ENCODE measurements around the gene SFT2D1.
"Not testable (repeated sequence)": the region's sequence is repeated elsewhere in the genome, so short reads cannot be mapped to it uniquely, and the experiment has no call there.

SFT2D1 gene

GRCh38 chr6:166342349-166343149 is at the start of gene SFT2D1:
SFT2D1 (minus strand) TSS chr6:166342545; CDS start chr6:166342481, 64 bp downstream.
- peak within 1 kb of the TSS; percentile 96 for H3K27ac ChIP-seq
- TF ChIP-seq, protein P1, sequence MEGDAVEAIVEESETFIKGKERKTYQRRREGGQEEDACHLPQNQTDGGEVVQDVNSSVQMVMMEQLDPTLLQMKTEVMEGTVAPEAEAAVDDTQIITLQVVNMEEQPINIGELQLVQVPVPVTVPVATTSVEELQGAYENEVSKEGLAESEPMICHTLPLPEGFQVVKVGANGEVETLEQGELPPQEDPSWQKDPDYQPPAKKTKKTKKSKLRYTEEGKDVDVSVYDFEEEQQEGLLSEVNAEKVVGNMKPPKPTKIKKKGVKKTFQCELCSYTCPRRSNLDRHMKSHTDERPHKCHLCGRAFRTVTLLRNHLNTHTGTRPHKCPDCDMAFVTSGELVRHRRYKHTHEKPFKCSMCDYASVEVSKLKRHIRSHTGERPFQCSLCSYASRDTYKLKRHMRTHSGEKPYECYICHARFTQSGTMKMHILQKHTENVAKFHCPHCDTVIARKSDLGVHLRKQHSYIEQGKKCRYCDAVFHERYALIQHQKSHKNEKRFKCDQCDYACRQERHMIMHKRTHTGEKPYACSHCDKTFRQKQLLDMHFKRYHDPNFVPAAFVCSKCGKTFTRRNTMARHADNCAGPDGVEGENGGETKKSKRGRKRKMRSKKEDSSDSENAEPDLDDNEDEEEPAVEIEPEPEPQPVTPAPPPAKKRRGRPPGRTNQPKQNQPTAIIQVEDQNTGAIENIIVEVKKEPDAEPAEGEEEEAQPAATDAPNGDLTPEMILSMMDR (IDR thresholded peaks at IDR 0.05): peak; percentile 45
- H3K4me3 ChIP-seq (ENCODE audit: low read depth in 1 of 2, low read length in 1 of 2): peak within 1 kb of the TSS; percentile 80 to 86
- H3K27me3 ChIP-seq: no peaks in the 10 kb centered on the region
- H3K4me1 ChIP-seq (ENCODE audit: control insufficient read depth in 1 of 2, insufficient read depth in 1 of 2, low read depth in 1 of 2, low read length in 1 of 2): peaks cover 42 to 45% of the 10 kb centered on the region in 2 experiments
- no peaks in the 10 kb centered on the region for H3K9me3 ChIP-seq
- H3K36me3 ChIP-seq: peaks cover 14% of the 10 kb centered on the region

- Histone ChIP-seq H3K4me1 (ENCODE audit: control insufficient read depth in 1 of 2, insufficient read depth in 1 of 2, low read depth in 1 of 2, low read length in 1 of 2) (peaks cover 14 to 15% of the 10 kb centered on the region in 2 experiments), H3K4me3 (ENCODE audit: low read depth in 1 of 2, low read length in 1 of 2) (no peak overlapping the region), H3K27me3 (peaks cover 39% of the 10 kb centered on the region), H3K27ac (no peak overlapping the region), H3K36me3 (no peaks in the 10 kb centered on the region), H3K9me3 (no peaks in the 10 kb centered on the region)
- TF ChIP-seq, protein P1 (IDR thresholded peaks at IDR 0.05): no peak
These were observed 46.8 kb upstream of the SFT2D1 start for GRCh38 chr6:166389119-166389518.

DNA sequence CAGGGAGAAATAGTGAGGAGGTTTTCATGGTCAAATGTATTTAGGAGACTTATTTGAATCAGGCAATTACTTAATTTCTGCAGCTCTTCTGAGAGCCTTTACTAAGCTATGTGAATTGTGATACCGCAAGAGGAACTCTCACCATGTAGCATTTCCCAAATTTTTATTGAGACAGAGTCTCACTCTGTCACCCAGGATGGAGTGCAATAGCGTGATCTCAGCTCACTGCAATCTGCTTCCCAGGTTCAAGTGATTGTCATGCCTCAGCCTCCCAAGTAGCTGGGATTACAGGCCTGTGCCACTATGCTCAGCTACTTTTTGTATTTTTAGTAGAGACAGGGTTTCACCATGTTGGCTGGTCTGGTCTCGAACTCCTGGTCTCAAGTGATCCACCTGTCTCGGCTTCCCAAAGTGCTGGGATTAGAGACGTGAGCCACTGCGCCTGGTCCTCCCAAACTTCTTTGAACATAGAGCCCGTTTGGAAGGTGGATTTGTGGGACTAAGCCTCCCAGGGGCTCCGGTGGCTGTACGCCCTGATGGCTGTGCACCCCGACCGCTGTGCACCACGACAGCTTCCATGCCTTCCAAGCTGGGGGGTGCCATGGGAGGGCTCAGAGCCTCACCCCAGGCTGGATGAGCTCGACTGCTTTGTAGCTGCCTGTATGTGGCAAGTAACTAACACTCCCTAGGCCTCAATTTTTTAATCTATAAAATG is 46.1 kb upstream of the SFT2D1 start:
- no peak overlapping the region for H3K4me3 ChIP-seq (ENCODE audit: low read depth in 1 of 2, low read length in 1 of 2)
- no peaks in the 10 kb centered on the region for H3K9me3 ChIP-seq
- H3K4me1 ChIP-seq (ENCODE audit: control insufficient read depth in 1 of 2, insufficient read depth in 1 of 2, low read depth in 1 of 2, low read length in 1 of 2): peaks cover 20 to 22% of the 10 kb centered on the region in 2 experiments
- TF ChIP-seq, protein P1 (IDR thresholded peaks at IDR 0.05): no peak
- H3K27me3 ChIP-seq: peaks cover 32% of the 10 kb centered on the region
- no peak overlapping the region for H3K27ac ChIP-seq
- no peaks in the 10 kb centered on the region for H3K36me3 ChIP-seq

- peaks cover 26% of the 10 kb centered on the region for H3K27me3 ChIP-seq
These were observed 45.4 kb upstream of the SFT2D1 start for GRCh38 chr6:166387642-166388289.

DNA sequence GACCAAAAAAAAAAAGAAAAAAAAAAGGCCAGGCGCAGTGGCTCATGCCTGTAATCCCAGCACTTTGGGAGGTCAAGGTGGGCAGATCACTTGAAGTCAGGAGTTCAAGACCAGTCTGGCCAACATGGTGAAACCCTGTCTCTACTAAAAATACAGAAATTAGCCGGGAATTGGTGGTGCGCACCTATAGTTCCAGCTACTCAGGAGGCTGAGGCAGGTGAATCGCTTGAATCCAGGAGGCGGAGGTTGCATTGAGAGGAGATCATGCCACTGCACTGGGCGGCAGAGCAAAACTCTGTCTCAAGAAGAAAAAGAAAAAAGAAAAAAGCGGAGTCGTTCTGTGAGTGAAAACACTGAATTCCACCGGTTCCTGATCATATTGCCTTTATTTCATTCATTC is 44.8 kb upstream of the SFT2D1 start:
- H3K27ac ChIP-seq; H3K9me3 ChIP-seq; H3K4me3 ChIP-seq (ENCODE audit: low read depth in 1 of 2, low read length in 1 of 2); H3K36me3 ChIP-seq: not testable (repeated sequence)
- peaks cover 19% of the 10 kb centered on the region for H3K27me3 ChIP-seq
- H3K4me1 ChIP-seq (ENCODE audit: control insufficient read depth in 1 of 2, insufficient read depth in 1 of 2, low read depth in 1 of 2, low read length in 1 of 2): peaks cover 23 to 26% of the 10 kb centered on the region in 2 experiments

More at GRCh38 chr6:166387642-166388289, 45.4 kb upstream of the SFT2D1 start:
- H3K4me1 ChIP-seq (ENCODE audit: control insufficient read depth in 1 of 2, insufficient read depth in 1 of 2, low read depth in 1 of 2, low read length in 1 of 2): peaks cover 23% of the 10 kb centered on the region in 2 experiments
- no peaks in the 10 kb centered on the region for H3K9me3 ChIP-seq
- no peak overlapping the region for H3K27ac ChIP-seq
- H3K36me3 ChIP-seq: no peaks in the 10 kb centered on the region
- TF ChIP-seq, protein P1 (IDR thresholded peaks at IDR 0.05): no peak
- H3K4me3 ChIP-seq (ENCODE audit: low read depth in 1 of 2, low read length in 1 of 2): no peak overlapping the region
